ENCODE data around the gene CREB3L4. TPM values are rescaled to one million over a fixed set of nuclear protein-coding genes. Genes with fewer than 3 reads are reported as not detected.

The CREB3L4 gene
- total RNA-seq, 2 donors from 2014 or later, result 15.6 to 23.9 TPM

DNA sequence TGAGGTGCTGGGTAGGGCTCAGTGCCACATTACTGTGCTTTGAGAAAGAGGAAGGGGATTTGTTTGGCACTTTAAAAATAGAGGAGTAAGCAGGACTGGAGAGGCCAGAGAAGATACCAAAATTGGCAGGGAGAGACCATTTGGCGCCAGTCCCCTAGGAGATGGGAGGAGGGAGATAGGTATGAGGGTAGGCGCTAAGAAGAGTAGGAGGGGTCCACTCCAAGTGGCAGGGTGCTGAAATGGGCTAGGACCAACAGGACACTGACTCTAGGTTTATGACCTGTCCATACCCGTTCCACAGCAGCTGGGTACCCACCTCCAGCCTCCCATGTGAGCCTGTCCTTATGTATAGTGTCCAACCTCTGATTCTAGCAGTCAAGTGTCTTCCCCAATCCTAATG, 8.2 kb upstream of the CREB3L4 start:
- peaks cover 23% of the 10 kb centered on the region for H3K36me3 Mint-ChIP-seq (ENCODE audit: low read depth)
- H3K4me3 Mint-ChIP-seq, result no peak overlapping the region
- Histone ChIP-seq H3K36me3 (ENCODE audit: control insufficient read depth, insufficient read depth, low read length) (peaks cover 19% of the 10 kb centered on the region), H3K27me3 (ENCODE audit: control insufficient read depth, insufficient read depth, low read length, poor library complexity, severe bottlenecking) (no peaks in the 10 kb centered on the region), H3K4me1 (ENCODE audit: control insufficient read depth, insufficient read depth, low read length) (no peaks in the 10 kb centered on the region), H3K9ac (ENCODE audit: extremely low read depth, low read length, poor library complexity, severe bottlenecking) (no peak overlapping the region), H3K27ac (ENCODE audit: low read depth, low read length) (no peak overlapping the region), H3K9me3 (ENCODE audit: control insufficient read depth, low read length) (no peaks in the 10 kb centered on the region), H3K4me3 (ENCODE audit: low read length) (no peak overlapping the region)
- H3K4me1 Mint-ChIP-seq, result peaks cover 35% of the 10 kb centered on the region
- TF ChIP-seq CTCF (conservative IDR thresholded peaks at IDR 0.05), result no peak
- no peaks in the 10 kb centered on the region for H3K27me3 Mint-ChIP-seq (ENCODE audit: insufficient read depth)
- 80 to 85% methylated on average over 3 of the region's 3 CpGs for whole genome bisulfite sequencing, 2 experiments (ENCODE audit: insufficient coverage in 1 of 2, insufficient read length in 1 of 2)
- no peaks in the 10 kb centered on the region for H3K9me3 Mint-ChIP-seq
- no peak overlapping the region for H3K27ac Mint-ChIP-seq
- DNase-seq, result peak; percentile 54

- Mint-ChIP-seq H3K27ac (no peak overlapping the region), H3K4me3 (no peak overlapping the region), H3K27me3 (ENCODE audit: insufficient read depth) (no peaks in the 10 kb centered on the region), H3K4me1 (peaks cover 35% of the 10 kb centered on the region), H3K9me3 (no peaks in the 10 kb centered on the region), H3K36me3 (ENCODE audit: low read depth) (peaks cover 23% of the 10 kb centered on the region)
- no peaks in the 10 kb centered on the region for H3K9me3 ChIP-seq (ENCODE audit: control insufficient read depth, low read length)
- 95 to 98% methylated on average over 9 to 11 of the region's 11 CpGs for WGBS, 2 experiments (ENCODE audit: insufficient coverage in 1 of 2, insufficient read length in 1 of 2)
- H3K4me1 ChIP-seq (ENCODE audit: control insufficient read depth, insufficient read depth, low read length), result no peaks in the 10 kb centered on the region
- no peaks in the 10 kb centered on the region for H3K27me3 ChIP-seq (ENCODE audit: control insufficient read depth, insufficient read depth, low read length, poor library complexity, severe bottlenecking)
- TF ChIP-seq CTCF (conservative IDR thresholded peaks at IDR 0.05), result no peak
- peaks cover 19% of the 10 kb centered on the region for H3K36me3 ChIP-seq (ENCODE audit: control insufficient read depth, insufficient read depth, low read length)
- no peak for DNase-seq
- no peak overlapping the region for H3K27ac ChIP-seq (ENCODE audit: low read depth, low read length)
- H3K9ac ChIP-seq (ENCODE audit: extremely low read depth, low read length, poor library complexity, severe bottlenecking), result no peak overlapping the region
- H3K4me3 ChIP-seq (ENCODE audit: low read length), result no peak overlapping the region
Observed at GRCh38 chr1:153960206-153960605, 7.5 kb upstream of the CREB3L4 start.

GRCh38 chr1:153961421-153961820, 6.3 kb upstream of the CREB3L4 start:
- H3K4me1 Mint-ChIP-seq, result peaks cover 39% of the 10 kb centered on the region
- no peaks in the 10 kb centered on the region for H3K9me3 ChIP-seq (ENCODE audit: control insufficient read depth, low read length)
- H3K27ac Mint-ChIP-seq, result peak overlapping the region; percentile 99
- no peaks in the 10 kb centered on the region for H3K9me3 Mint-ChIP-seq
- H3K27ac ChIP-seq (ENCODE audit: low read depth, low read length), result no peak overlapping the region
- H3K36me3 ChIP-seq (ENCODE audit: control insufficient read depth, insufficient read depth, low read length), result peaks cover 19% of the 10 kb centered on the region
- peak overlapping the region; percentile 89 for H3K4me3 Mint-ChIP-seq
- no peaks in the 10 kb centered on the region for H3K4me1 ChIP-seq (ENCODE audit: control insufficient read depth, insufficient read depth, low read length)
- DNase-seq, result no peak
- H3K27me3 ChIP-seq (ENCODE audit: control insufficient read depth, insufficient read depth, low read length, poor library complexity, severe bottlenecking), result no peaks in the 10 kb centered on the region
- H3K4me3 ChIP-seq (ENCODE audit: low read length), result peak overlapping the region; percentile 99
- H3K27me3 Mint-ChIP-seq (ENCODE audit: insufficient read depth), result no peaks in the 10 kb centered on the region
- H3K36me3 Mint-ChIP-seq (ENCODE audit: low read depth), result peaks cover 27% of the 10 kb centered on the region
- no peak for TF ChIP-seq CTCF (conservative IDR thresholded peaks at IDR 0.05)
- WGBS, 2 experiments (ENCODE audit: insufficient coverage in 1 of 2, insufficient read length in 1 of 2), result 90 to 96% methylated on average over 2 to 4 of the region's 4 CpGs
- H3K9ac ChIP-seq (ENCODE audit: extremely low read depth, low read length, poor library complexity, severe bottlenecking), result peak overlapping the region; percentile 18
